NOMO-1 treated with DMSO at 0.1 percent for 48 hours (cell line): Measurements from ENCODE around the gene FHIT.
"Not testable (repeated sequence)": the region's sequence is repeated elsewhere in the genome, so short reads cannot be mapped to it uniquely, and the experiment has no call there.

Source experiments
- DNase-seq: peaks from one replicate; lab custom pipeline; 2025; ENCODE audit not compliant: unreplicated experiment; lab: John Stamatoyannopoulos, UW

The FHIT gene

GRCh38 chr3:60585918-60586317 is 665.3 kb downstream of the FHIT start:
- DNase-seq = no peak

- DNase-seq = no peak
These were observed 667.0 kb downstream of the FHIT start for GRCh38 chr3:60584250-60584649.

- no peak for DNase-seq
These were observed 669.0 kb downstream of the FHIT start for GRCh38 chr3:60582288-60582687.

GRCh38 chr3:60580809-60581208 is 670.4 kb downstream of the FHIT start:
- DNase-seq = no peak

GRCh38 chr3:60579734-60580133 is 671.5 kb downstream of the FHIT start:
- DNase-seq = no peak

- no peak for DNase-seq
These were observed 672.3 kb downstream of the FHIT start for GRCh38 chr3:60578936-60579335.

GRCh38 chr3:60577601-60578000 is 673.7 kb downstream of the FHIT start:
- DNase-seq = peak; percentile 87

- peak; percentile 80 for DNase-seq
These were observed 675.5 kb downstream of the FHIT start for GRCh38 chr3:60575718-60576272.

- no peak for DNase-seq
These were observed 677.0 kb downstream of the FHIT start for GRCh38 chr3:60574046-60574769.

GRCh38 chr3:60573494-60573893 is 677.8 kb downstream of the FHIT start:
- DNase-seq = no peak

- no peak for DNase-seq
These were observed 679.7 kb downstream of the FHIT start for GRCh38 chr3:60571511-60571910.

- no peak for DNase-seq
These were observed 694.1 kb downstream of the FHIT start for GRCh38 chr3:60557122-60557521.

- DNase-seq = peak; percentile 73
These were observed 695.4 kb downstream of the FHIT start for GRCh38 chr3:60555686-60556354.

- no peak for DNase-seq
These were observed 698.1 kb downstream of the FHIT start for GRCh38 chr3:60553144-60553543.

- DNase-seq = peak; percentile 24
These were observed 698.7 kb downstream of the FHIT start for GRCh38 chr3:60552581-60552980.

GRCh38 chr3:60551455-60552209 is 699.6 kb downstream of the FHIT start:
- no peak for DNase-seq

GRCh38 chr3:60549863-60550262 is 701.4 kb downstream of the FHIT start:
- DNase-seq = no peak

- peak; percentile 1 for DNase-seq
These were observed 708.3 kb downstream of the FHIT start for GRCh38 chr3:60542995-60543394.

- DNase-seq = not testable (repeated sequence)
These were observed 711.9 kb downstream of the FHIT start for GRCh38 chr3:60539394-60539793.

- no peak for DNase-seq
These were observed 714.8 kb downstream of the FHIT start for GRCh38 chr3:60536420-60536819.

GRCh38 chr3:60531759-60532158 is 719.5 kb downstream of the FHIT start:
- DNase-seq = no peak

GRCh38 chr3:60528651-60529050 is 722.6 kb downstream of the FHIT start:
- no peak for DNase-seq
